SK-N-SH treated with all-trans-retinoic acid at 6 μM for 48 hours (cell line): Measurements from ENCODE around the gene CPLX1.

Experiments used
- ATAC-seq: fragments of 200-7000 bp; cut with Tn5 transposase; 3 replicates; pipeline ENCODE4 v1.9.1; 2020; ENCODE audit warnings: mild to moderate bottlenecking, moderate library complexity
- ARNTL ChIP-seq: fragments of 450-650 bp; formaldehyde crosslinking; IDR thresholded peaks from 2 replicates; pipeline ENCODE4 v1.5.0; 2020; ENCODE audit warnings: low read depth, mild to moderate bottlenecking, moderate library complexity, borderline replicate concordance
- BACH2 ChIP-seq: fragments of 250-450 bp; sonication (Bioruptor Pico); IDR thresholded peaks from 2 replicates; pipeline ENCODE4 v1.9.0; 2021; ENCODE audit warnings: mild to moderate bottlenecking, borderline replicate concordance
- CSDC2 ChIP-seq: fragments of 250-450 bp; sonication (Bioruptor Pico); IDR thresholded peaks from 2 replicates; pipeline ENCODE4 v1.5.0; 2020; ENCODE audit warnings: mild to moderate bottlenecking, moderate library complexity
- ESRRG ChIP-seq: fragments of 250-450 bp; sonication (Bioruptor Pico); IDR thresholded peaks from 2 replicates; pipeline ENCODE4 v1.6.1; 2021; ENCODE audit warnings: mild to moderate bottlenecking
- GLIS3 ChIP-seq: fragments of 250-450 bp; sonication (Bioruptor Pico); IDR thresholded peaks from 2 replicates; pipeline ENCODE4 v1.5.0; 2020; ENCODE audit warnings: mild to moderate bottlenecking, moderate library complexity
- ISL1 ChIP-seq: fragments of 250-450 bp; sonication (Bioruptor Pico); IDR thresholded peaks from 2 replicates; pipeline ENCODE4 v2.1.2; 2022; ENCODE audit warnings: mild to moderate bottlenecking, moderate library complexity
- OSR1 ChIP-seq: fragments of 250-450 bp; sonication (Bioruptor Pico); IDR thresholded peaks from 2 replicates; pipeline ENCODE4 v1.8.0; 2022; ENCODE audit warnings: moderate library complexity, mild to moderate bottlenecking, inconsistent platforms
- PATZ1 ChIP-seq: fragments of 250-450 bp; sonication (Bioruptor Pico); IDR thresholded peaks from 2 replicates; pipeline ENCODE4 v1.8.0; 2020; ENCODE audit warnings: mild to moderate bottlenecking, moderate library complexity, borderline replicate concordance
- RARB ChIP-seq: fragments of 250-450 bp; sonication (Bioruptor Pico); IDR thresholded peaks from 2 replicates; pipeline ENCODE4 v1.8.0; 2021; ENCODE audit warnings: mild to moderate bottlenecking, moderate library complexity
- SNAI2 ChIP-seq: fragments of 250-450 bp; sonication (Bioruptor Pico); IDR thresholded peaks from 2 replicates; pipeline ENCODE4 v1.5.0; 2020; ENCODE audit warnings: mild to moderate bottlenecking, moderate library complexity
- TCF4 ChIP-seq: fragments of 250-450 bp; sonication (Bioruptor Pico); IDR thresholded peaks from 2 replicates; pipeline ENCODE4 v1.8.0; 2021; ENCODE audit warnings: mild to moderate bottlenecking, moderate library complexity, borderline replicate concordance
- TOX ChIP-seq: fragments of 250-450 bp; sonication (Bioruptor Pico); IDR thresholded peaks from 2 replicates; pipeline ENCODE4 v1.8.0; 2021; ENCODE audit warnings: mild to moderate bottlenecking, moderate library complexity, borderline replicate concordance
- ZC3H10 ChIP-seq: fragments of 250-450 bp; sonication (Bioruptor Pico); IDR thresholded peaks from 2 replicates; pipeline ENCODE4 v1.5.1; 2021; ENCODE audit warnings: mild to moderate bottlenecking, moderate library complexity
- ZFP3 ChIP-seq: fragments of 250-450 bp; sonication (Bioruptor Pico); IDR thresholded peaks from 2 replicates; pipeline ENCODE4 v1.5.0; 2020; ENCODE audit warnings: mild to moderate bottlenecking, moderate library complexity
- ZFP30 ChIP-seq: fragments of 450-650 bp; formaldehyde crosslinking; IDR thresholded peaks from 2 replicates; pipeline ENCODE4 v1.5.0; 2022; ENCODE audit warnings: mild to moderate bottlenecking, moderate library complexity
- ZNF565 ChIP-seq: fragments of 450-650 bp; formaldehyde crosslinking; conservative IDR thresholded peaks from 2 replicates; pipeline ENCODE4 v1.5.0; 2020; ENCODE audit warnings: low read depth, mild to moderate bottlenecking, moderate library complexity
- ZNF70 ChIP-seq: fragments of 450-650 bp; formaldehyde crosslinking; IDR thresholded peaks from 2 replicates; pipeline ENCODE4 v1.5.0; 2020; ENCODE audit warnings: mild to moderate bottlenecking, moderate library complexity
- ZNF8 ChIP-seq: fragments of 450-650 bp; formaldehyde crosslinking; IDR thresholded peaks from 2 replicates; pipeline ENCODE4 v1.5.0; 2020; ENCODE audit warnings: mild to moderate bottlenecking, moderate library complexity
- TF ChIP-seq, protein P1 (sequence below): fragments of 250-450 bp; sonication (Bioruptor Pico); IDR thresholded peaks from 2 replicates; pipeline ENCODE4 v1.5.0; 2020; ENCODE audit warnings: mild to moderate bottlenecking, moderate library complexity
- TF ChIP-seq, protein P2 (sequence below): fragments of 250-450 bp; sonication (Bioruptor Pico); IDR thresholded peaks from 2 replicates; pipeline ENCODE4 v1.5.1; 2020; ENCODE audit warnings: low read depth, mild to moderate bottlenecking, moderate library complexity
- TF ChIP-seq, protein P3 (sequence below): fragments of 250-450 bp; sonication (Bioruptor Pico); IDR thresholded peaks from 2 replicates; pipeline ENCODE4 v1.8.0; 2021; ENCODE audit warnings: low read depth, mild to moderate bottlenecking, moderate library complexity, borderline replicate concordance

The CPLX1 gene

GRCh38 chr4:766152-766515, 59.8 kb downstream of the CPLX1 start:
- ATAC-seq: peak; percentile 15
- no peak for TF ChIP-seq OSR1 (CRISPR knock-in tag)
- TF ChIP-seq ZNF8 (CRISPR knock-in tag): no peak
- no peak for TF ChIP-seq SNAI2 (CRISPR knock-in tag)
- TF ChIP-seq ESRRG (CRISPR knock-in tag): no peak
- TF ChIP-seq GLIS3 (CRISPR knock-in tag): no peak
- no peak for TF ChIP-seq TCF4 (CRISPR knock-in tag)
- TF ChIP-seq ZFP30 (CRISPR knock-in tag): no peak
- no peak for TF ChIP-seq BACH2 (CRISPR knock-in tag)
- no peak for TF ChIP-seq TOX
- TF ChIP-seq RARB: no peak
- TF ChIP-seq, protein P1, sequence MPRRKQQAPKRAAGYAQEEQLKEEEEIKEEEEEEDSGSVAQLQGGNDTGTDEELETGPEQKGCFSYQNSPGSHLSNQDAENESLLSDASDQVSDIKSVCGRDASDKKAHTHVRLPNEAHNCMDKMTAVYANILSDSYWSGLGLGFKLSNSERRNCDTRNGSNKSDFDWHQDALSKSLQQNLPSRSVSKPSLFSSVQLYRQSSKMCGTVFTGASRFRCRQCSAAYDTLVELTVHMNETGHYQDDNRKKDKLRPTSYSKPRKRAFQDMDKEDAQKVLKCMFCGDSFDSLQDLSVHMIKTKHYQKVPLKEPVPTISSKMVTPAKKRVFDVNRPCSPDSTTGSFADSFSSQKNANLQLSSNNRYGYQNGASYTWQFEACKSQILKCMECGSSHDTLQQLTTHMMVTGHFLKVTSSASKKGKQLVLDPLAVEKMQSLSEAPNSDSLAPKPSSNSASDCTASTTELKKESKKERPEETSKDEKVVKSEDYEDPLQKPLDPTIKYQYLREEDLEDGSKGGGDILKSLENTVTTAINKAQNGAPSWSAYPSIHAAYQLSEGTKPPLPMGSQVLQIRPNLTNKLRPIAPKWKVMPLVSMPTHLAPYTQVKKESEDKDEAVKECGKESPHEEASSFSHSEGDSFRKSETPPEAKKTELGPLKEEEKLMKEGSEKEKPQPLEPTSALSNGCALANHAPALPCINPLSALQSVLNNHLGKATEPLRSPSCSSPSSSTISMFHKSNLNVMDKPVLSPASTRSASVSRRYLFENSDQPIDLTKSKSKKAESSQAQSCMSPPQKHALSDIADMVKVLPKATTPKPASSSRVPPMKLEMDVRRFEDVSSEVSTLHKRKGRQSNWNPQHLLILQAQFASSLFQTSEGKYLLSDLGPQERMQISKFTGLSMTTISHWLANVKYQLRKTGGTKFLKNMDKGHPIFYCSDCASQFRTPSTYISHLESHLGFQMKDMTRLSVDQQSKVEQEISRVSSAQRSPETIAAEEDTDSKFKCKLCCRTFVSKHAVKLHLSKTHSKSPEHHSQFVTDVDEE (CRISPR knock-in tag): no peak
- no peak for TF ChIP-seq ISL1
- no peak for TF ChIP-seq CSDC2
- TF ChIP-seq ZC3H10: no peak
- no peak for TF ChIP-seq ZNF70 (CRISPR knock-in tag)

DNA sequence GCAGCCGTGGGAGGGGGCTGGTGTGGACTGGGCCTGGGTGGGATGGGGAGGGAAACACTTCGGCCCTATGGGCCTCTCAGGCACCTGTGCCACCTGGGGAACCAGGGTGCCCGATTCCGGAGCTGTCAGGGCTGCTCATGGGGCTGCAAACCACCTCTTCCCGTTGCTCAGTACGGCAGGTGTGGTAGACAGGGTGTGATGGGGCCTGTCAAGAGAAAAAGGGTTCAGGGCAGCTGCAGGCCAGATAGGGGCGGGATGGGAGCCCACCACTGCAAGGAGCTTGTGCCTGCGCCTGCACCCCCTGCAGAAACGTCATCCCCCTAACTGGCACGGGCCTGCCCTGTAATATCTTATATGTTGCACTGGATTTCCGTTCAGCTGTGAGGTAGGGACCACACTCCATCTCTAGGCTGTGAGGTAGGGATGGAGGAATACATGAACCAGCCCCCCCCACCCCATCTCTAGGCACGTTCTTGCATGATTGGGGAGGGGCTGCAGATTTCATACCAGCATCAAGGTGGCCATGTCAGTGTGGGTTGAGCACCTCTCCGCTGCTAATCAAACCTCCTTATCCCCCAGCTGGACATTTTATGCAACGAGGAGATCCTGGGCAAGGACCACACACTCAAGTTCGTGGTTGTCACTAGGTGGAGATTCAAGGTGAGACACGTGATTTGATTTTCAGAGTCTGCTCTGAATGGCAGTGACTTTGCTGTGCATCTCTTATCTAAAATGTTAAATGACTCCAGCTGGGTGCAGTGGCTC, 61.3 kb downstream of the CPLX1 start:
- ATAC-seq: no peak
- TF ChIP-seq, protein P2, sequence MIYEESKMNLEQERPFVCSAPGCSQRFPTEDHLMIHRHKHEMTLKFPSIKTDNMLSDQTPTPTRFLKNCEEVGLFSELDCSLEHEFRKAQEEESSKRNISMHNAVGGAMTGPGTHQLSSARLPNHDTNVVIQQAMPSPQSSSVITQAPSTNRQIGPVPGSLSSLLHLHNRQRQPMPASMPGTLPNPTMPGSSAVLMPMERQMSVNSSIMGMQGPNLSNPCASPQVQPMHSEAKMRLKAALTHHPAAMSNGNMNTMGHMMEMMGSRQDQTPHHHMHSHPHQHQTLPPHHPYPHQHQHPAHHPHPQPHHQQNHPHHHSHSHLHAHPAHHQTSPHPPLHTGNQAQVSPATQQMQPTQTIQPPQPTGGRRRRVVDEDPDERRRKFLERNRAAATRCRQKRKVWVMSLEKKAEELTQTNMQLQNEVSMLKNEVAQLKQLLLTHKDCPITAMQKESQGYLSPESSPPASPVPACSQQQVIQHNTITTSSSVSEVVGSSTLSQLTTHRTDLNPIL (CRISPR knock-in tag): no peak
- TF ChIP-seq CSDC2: no peak
- TF ChIP-seq ESRRG (CRISPR knock-in tag): no peak
- no peak for TF ChIP-seq RARB
- TF ChIP-seq, protein P3, sequence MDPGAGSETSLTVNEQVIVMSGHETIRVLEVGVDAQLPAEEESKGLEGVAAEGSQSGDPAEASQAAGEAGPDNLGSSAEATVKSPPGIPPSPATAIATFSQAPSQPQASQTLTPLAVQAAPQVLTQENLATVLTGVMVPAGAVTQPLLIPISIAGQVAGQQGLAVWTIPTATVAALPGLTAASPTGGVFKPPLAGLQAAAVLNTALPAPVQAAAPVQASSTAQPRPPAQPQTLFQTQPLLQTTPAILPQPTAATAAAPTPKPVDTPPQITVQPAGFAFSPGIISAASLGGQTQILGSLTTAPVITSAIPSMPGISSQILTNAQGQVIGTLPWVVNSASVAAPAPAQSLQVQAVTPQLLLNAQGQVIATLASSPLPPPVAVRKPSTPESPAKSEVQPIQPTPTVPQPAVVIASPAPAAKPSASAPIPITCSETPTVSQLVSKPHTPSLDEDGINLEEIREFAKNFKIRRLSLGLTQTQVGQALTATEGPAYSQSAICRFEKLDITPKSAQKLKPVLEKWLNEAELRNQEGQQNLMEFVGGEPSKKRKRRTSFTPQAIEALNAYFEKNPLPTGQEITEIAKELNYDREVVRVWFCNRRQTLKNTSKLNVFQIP (CRISPR knock-in tag): no peak

GRCh38 chr4:763922-764321, 62.0 kb downstream of the CPLX1 start:
- ATAC-seq: no peak; the same call in 2 of the 3 replicates
- TF ChIP-seq SNAI2 (CRISPR knock-in tag) (no peak), ZC3H10 (no peak), ZNF565 (CRISPR knock-in tag) (no peak)
- TF ChIP-seq, protein P2 (CRISPR knock-in tag): no peak

- ATAC-seq: no peak
Measured at GRCh38 chr4:763191-763810, 62.6 kb downstream of the CPLX1 start.

More at GRCh38 chr4:763191-763810, 62.6 kb downstream of the CPLX1 start:
- TF ChIP-seq GLIS3 (CRISPR knock-in tag): no peak
- no peak for TF ChIP-seq ARNTL (CRISPR knock-in tag)
- TF ChIP-seq ZC3H10: no peak
- no peak for TF ChIP-seq CSDC2
- no peak for TF ChIP-seq TOX
- no peak for TF ChIP-seq ZFP3 (CRISPR knock-in tag)
- TF ChIP-seq, protein P2 (CRISPR knock-in tag): no peak
- no peak for TF ChIP-seq PATZ1
- no peak for TF ChIP-seq ISL1
- TF ChIP-seq ZFP30 (CRISPR knock-in tag): no peak
- TF ChIP-seq TCF4 (CRISPR knock-in tag): no peak
